ENCODE data around the gene RAP1A. TPM values are rescaled to one million over a fixed set of nuclear protein-coding genes. Genes with fewer than 3 reads are reported as not detected.

Gene RAP1A
- total RNA-seq, 1 experiment from 2014 or later = 26.7 TPM

DNA sequence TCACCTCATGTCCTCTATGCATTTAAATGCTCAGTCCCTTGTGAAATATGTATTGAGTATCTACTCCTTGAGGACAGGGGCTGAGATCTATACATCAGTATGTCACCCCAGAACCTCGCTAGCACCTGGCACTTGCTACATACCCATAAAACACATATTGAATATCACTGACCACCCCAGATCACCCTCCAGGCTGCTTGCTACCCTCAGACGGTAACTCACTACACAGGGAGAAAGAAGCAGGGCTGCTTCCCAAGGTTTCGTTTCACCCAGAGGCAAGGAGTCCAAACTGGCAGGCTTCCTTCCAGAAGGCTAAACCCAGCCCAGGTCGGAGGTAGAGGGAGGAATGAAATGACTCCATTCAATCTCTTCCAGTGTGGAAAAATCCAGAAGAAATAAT is 111.1 kb downstream of the RAP1A start:
- Histone ChIP-seq H2BK15ac (ENCODE audit: low read depth, low read length) (no peak overlapping the region), H3K4me2 (ENCODE audit: insufficient read depth, insufficient read length, low read length) (no peak overlapping the region), H3K14ac (ENCODE audit: insufficient read depth, low read length) (no peak overlapping the region), H2BK120ac (ENCODE audit: low read depth, low read length, poor library complexity, severe bottlenecking) (no peak overlapping the region), H4K91ac (ENCODE audit: insufficient read length, low read depth, low read length) (no peak overlapping the region), H2AFZ (ENCODE audit: low read length) (no peak overlapping the region), H3K9me3 (ENCODE audit: control insufficient read depth, low read depth, low read length) (no peaks in the 10 kb centered on the region), H3K23ac (ENCODE audit: insufficient read length, low read depth, low read length) (no peak overlapping the region), H4K8ac (replicated peaks; ENCODE audit: insufficient read length, low read depth, low read length) (no peak overlapping the region), H3K4ac (ENCODE audit: low read depth, low read length) (no peak overlapping the region), H3K4me1 (ENCODE audit: insufficient read depth, low read length) (peaks cover 3% of the 10 kb centered on the region), H3K56ac (ENCODE audit: insufficient read length, low read depth, low read length) (no peak overlapping the region), H4K20me1 (ENCODE audit: control insufficient read depth, insufficient read depth, insufficient read length) (peaks cover 2% of the 10 kb centered on the region), H3K27me3 (ENCODE audit: insufficient read depth, low read length) (no peaks in the 10 kb centered on the region), H2BK20ac (ENCODE audit: low read depth, low read length, poor library complexity, severe bottlenecking) (no peak overlapping the region), H3K79me2 (ENCODE audit: insufficient read depth, low read length) (no peaks in the 10 kb centered on the region), H3T11ph (ENCODE audit: low read length) (no peak overlapping the region), H3K18ac (ENCODE audit: insufficient read length, low read depth, low read length) (no peak overlapping the region), H3K9ac (ENCODE audit: extremely low read depth, insufficient read length, low read length) (no peak overlapping the region), H3K27ac (ENCODE audit: insufficient read length, low read depth, low read length) (no peak overlapping the region), H3K79me1 (ENCODE audit: insufficient read depth, low read depth, low read length, poor library complexity, severe bottlenecking) (peaks cover 2% of the 10 kb centered on the region), H2BK5ac (ENCODE audit: insufficient read length, low read length) (no peak overlapping the region), H2AK5ac (ENCODE audit: insufficient read length, low read length) (no peak overlapping the region), H3K23me2 (ENCODE audit: insufficient read length, low read depth, low read length, poor library complexity, severe bottlenecking) (no peaks in the 10 kb centered on the region), H4K5ac (ENCODE audit: insufficient read length, low read depth, low read length) (no peak overlapping the region), H2BK12ac (ENCODE audit: insufficient read length, low read depth, low read length) (no peak overlapping the region)
- H3K4me3 Mint-ChIP-seq = no peak overlapping the region; a peak in 1 of 5 replicates
- H3K27ac Mint-ChIP-seq = no peak overlapping the region
- no CpG with 5 or more reads among the region's 4 CpGs for WGBS (ENCODE audit: extremely low coverage, insufficient read length, low lambda C conversion rate)
- peaks cover 13 to 19% of the 10 kb centered on the region in 2 experiments for H3K4me1 Mint-ChIP-seq
- DNase-seq = no peak
- no peaks in the 10 kb centered on the region for H3K9me3 Mint-ChIP-seq
- TF ChIP-seq, protein P1, sequence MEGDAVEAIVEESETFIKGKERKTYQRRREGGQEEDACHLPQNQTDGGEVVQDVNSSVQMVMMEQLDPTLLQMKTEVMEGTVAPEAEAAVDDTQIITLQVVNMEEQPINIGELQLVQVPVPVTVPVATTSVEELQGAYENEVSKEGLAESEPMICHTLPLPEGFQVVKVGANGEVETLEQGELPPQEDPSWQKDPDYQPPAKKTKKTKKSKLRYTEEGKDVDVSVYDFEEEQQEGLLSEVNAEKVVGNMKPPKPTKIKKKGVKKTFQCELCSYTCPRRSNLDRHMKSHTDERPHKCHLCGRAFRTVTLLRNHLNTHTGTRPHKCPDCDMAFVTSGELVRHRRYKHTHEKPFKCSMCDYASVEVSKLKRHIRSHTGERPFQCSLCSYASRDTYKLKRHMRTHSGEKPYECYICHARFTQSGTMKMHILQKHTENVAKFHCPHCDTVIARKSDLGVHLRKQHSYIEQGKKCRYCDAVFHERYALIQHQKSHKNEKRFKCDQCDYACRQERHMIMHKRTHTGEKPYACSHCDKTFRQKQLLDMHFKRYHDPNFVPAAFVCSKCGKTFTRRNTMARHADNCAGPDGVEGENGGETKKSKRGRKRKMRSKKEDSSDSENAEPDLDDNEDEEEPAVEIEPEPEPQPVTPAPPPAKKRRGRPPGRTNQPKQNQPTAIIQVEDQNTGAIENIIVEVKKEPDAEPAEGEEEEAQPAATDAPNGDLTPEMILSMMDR (conservative IDR thresholded peaks at IDR 0.05) = no peak
- H3K27me3 Mint-ChIP-seq (ENCODE audit: low read depth) = no peaks in the 10 kb centered on the region
- peaks cover 2 to 4% (median 3%) of the 10 kb centered on the region in 3 experiments; a peak in 4 of 7 replicates for H3K36me3 Mint-ChIP-seq (ENCODE audit: insufficient read depth in 1 of 3, low read depth in 3 of 3)
